ENCODE data around the gene RNGTT. TPM values are rescaled to one million over a fixed set of nuclear protein-coding genes. Genes with fewer than 3 reads are reported as not detected.

RNGTT gene
- total RNA-seq, 1 donor from 2014 or later: 11.4 TPM

DNA sequence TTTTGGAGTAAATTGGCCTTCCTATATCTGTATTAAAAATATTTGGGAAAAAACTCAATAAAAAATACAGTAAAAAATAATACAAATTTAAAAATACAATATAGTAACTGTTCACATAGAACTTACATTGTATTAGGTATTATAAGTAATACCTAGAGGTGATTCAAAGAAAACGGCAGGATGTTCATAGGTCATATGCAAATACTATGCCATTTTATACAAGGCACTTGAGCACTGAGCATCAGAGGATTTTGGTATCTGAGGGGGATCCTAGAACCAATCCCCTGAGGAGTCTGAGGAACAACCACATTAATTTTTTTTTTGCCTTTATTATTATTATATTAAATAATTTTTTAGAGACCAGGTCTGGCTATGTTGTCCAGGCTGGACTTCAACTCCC lies 41.7 kb downstream of the RNGTT start:
- no peaks in the 10 kb centered on the region for H3K9me3 ChIP-seq
- intact Hi-C loops (cut with DNase I): no loop called here
- no peaks in the 10 kb centered on the region for H3K4me1 ChIP-seq
- no peak for ATAC-seq
- no peak overlapping the region for H3K27ac ChIP-seq
- TF ChIP-seq, protein P1, sequence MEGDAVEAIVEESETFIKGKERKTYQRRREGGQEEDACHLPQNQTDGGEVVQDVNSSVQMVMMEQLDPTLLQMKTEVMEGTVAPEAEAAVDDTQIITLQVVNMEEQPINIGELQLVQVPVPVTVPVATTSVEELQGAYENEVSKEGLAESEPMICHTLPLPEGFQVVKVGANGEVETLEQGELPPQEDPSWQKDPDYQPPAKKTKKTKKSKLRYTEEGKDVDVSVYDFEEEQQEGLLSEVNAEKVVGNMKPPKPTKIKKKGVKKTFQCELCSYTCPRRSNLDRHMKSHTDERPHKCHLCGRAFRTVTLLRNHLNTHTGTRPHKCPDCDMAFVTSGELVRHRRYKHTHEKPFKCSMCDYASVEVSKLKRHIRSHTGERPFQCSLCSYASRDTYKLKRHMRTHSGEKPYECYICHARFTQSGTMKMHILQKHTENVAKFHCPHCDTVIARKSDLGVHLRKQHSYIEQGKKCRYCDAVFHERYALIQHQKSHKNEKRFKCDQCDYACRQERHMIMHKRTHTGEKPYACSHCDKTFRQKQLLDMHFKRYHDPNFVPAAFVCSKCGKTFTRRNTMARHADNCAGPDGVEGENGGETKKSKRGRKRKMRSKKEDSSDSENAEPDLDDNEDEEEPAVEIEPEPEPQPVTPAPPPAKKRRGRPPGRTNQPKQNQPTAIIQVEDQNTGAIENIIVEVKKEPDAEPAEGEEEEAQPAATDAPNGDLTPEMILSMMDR (IDR thresholded peaks at IDR 0.05): no peak
- H3K36me3 ChIP-seq: no peaks in the 10 kb centered on the region
- no peaks in the 10 kb centered on the region for H3K27me3 ChIP-seq (ENCODE audit: low read depth)
- DNase-seq: no peak
- no peak overlapping the region for H3K4me3 ChIP-seq

DNA sequence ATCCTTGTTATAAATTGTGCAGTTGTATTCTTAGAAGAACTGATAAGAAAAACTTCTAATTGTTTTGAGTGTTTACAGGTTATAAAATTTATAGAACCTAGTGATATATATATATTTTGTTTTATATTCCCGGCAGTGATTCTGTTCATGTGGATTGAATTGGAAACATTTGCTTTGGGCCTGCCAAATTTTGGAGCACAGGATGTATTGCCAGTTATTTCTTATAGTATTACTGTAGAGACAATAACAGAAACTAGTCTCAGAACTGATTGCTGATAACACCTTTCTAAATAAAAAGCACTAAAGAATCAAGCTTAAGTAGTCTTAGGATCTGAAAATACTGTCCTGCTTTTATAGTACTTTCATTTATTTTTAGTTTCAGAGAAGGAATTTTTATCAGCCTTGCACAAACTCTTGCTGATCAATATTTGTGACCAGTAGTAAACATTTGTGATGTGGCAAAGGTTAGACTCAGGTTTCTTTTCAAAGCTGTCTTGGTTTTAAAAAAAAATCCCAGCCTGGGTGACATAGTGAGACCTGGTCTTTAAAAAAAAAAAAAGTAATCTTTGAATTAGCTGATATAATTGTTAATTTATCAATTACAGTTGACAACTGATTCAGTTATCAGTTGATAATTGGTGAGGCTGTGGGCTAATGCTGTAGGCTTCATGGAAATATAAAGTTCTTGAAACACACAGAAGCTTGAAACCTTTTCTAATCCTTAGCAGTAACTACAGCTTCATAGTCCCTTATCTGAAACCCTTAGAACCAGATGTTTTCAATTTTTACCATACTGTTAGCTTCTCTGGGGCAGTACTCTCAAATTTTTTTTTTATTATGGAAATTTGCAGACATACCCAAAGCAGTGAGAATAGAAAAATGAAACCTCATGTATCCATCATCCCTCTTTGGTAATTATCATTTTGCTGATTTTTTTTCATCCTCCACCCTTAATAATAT lies 42.4 kb downstream of the RNGTT start:
- H3K4me1 ChIP-seq: no peaks in the 10 kb centered on the region
- no peak for ATAC-seq
- no peak overlapping the region for H3K4me3 ChIP-seq
- no peaks in the 10 kb centered on the region for H3K36me3 ChIP-seq
- no peaks in the 10 kb centered on the region for H3K27me3 ChIP-seq (ENCODE audit: low read depth)
- H3K27ac ChIP-seq: no peak overlapping the region
- no peak for DNase-seq
- intact Hi-C loops (cut with DNase I): no loop called here
- TF ChIP-seq, protein P1 (IDR thresholded peaks at IDR 0.05): no peak
- no peaks in the 10 kb centered on the region for H3K9me3 ChIP-seq

DNA sequence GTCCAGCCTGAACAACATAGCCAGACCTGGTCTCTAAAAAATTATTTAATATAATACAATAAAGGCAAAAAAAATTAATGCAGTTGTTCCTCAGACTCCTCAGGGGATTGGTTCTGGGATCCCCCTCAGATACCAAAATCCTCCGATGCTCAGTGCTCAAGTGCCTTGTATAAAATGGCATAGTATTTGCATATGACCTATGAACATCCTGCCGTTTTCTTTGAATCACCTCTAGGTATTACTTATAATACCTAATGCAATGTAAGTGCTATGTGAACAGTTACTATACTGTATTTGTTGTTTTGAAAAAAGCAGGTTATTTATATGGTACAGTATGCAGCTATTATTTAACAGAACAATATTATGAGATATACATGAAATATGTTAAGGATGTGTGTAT lies 43.3 kb downstream of the RNGTT start:
- intact Hi-C loops (cut with DNase I): no loop called here

DNA sequence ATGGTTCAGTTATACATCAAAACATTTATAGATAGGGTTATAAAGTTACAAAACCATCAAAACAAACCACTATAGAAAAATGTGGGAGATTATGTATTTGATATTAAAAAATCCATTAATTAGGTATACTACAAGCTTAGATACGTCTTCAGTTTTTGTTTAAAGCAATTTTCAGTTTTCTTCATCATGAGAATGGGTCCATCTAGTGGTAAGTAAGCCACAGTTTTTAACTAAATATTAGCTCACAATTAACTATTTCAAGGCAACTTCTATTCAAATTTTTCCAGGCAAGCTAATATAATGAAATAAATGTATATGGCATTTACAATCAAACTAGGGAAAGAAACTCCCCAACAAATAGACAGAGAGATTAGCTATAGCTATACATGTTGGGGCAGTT lies 44.4 kb downstream of the RNGTT start:
- Histone ChIP-seq H3K27me3 (ENCODE audit: low read depth) (no peaks in the 10 kb centered on the region), H3K4me1 (no peaks in the 10 kb centered on the region), H3K9me3 (no peaks in the 10 kb centered on the region), H3K36me3 (no peaks in the 10 kb centered on the region), H3K27ac (no peak overlapping the region), H3K4me3 (no peak overlapping the region)
- no peak for ATAC-seq
- intact Hi-C loops (cut with DNase I): no loop called here
- TF ChIP-seq, protein P1 (IDR thresholded peaks at IDR 0.05): no peak
- DNase-seq: no peak

More for the DNA sequence above, 43.3 kb downstream of the RNGTT start:
- H3K27me3 ChIP-seq (ENCODE audit: low read depth): no peaks in the 10 kb centered on the region
- no peak overlapping the region for H3K4me3 ChIP-seq
- H3K4me1 ChIP-seq: no peaks in the 10 kb centered on the region
- H3K9me3 ChIP-seq: no peaks in the 10 kb centered on the region
- TF ChIP-seq, protein P1 (IDR thresholded peaks at IDR 0.05): no peak
- no peaks in the 10 kb centered on the region for H3K36me3 ChIP-seq
- H3K27ac ChIP-seq: no peak overlapping the region
- DNase-seq: no peak
- ATAC-seq: no peak

DNA sequence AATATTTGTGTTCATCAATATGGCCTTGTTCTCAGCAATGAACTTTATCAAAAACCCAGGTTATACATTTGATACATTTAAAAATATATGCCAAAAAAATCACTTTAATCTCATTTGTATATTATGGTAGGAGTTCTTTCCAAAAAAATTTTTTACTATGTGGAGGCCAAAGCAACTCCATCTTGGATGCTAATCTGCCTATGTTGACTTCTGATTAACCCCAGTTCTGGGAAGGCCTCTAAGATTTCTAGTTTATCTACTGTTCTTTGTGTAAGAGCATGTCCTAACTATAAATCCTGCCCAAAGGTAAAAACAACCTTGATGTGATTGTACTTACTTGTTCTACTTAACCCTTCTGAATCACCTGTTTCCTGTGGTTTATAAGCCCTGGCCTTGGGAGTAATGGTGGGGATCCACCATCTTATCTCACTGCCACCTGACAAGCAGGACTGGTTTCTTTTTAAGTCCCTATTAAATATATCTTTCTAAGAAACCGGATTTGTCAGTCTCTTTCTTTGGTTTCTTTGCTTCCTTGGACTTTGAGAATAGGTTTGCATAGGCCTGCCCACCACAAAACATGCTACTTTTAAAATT lies 46.7 kb downstream of the RNGTT start:
- intact Hi-C loops (cut with DNase I): no loop called here
- Histone ChIP-seq H3K36me3 (no peaks in the 10 kb centered on the region), H3K27ac (no peak overlapping the region), H3K4me3 (no peak overlapping the region), H3K4me1 (no peaks in the 10 kb centered on the region), H3K27me3 (ENCODE audit: low read depth) (no peaks in the 10 kb centered on the region), H3K9me3 (no peaks in the 10 kb centered on the region)
- no peak for DNase-seq
- TF ChIP-seq, protein P1 (IDR thresholded peaks at IDR 0.05): no peak
- ATAC-seq: no peak
